HAP-1 (cell line): Measurements from ENCODE around the gene INSRR.
A peak's percentile ranks its signal among the peaks of the same experiment; 100 is the strongest.

Source experiments
- DNase-seq, 2 experiments: peaks; one replicate each; pipeline ENCODE4 v3.0.0-alpha.2; 2016 to 2020; ENCODE audit warnings: low spot score in 2 of 2
- H3K27me3 ChIP-seq: fragments of 250-450 bp; sonication (Bioruptor Pico); 2 replicates; pipeline ENCODE4 v1.5.1; 2020; ENCODE audit warnings: low read depth, mild to moderate bottlenecking, moderate library complexity
- H3K36me3 ChIP-seq: fragments of 250-450 bp; sonication (Bioruptor Pico); replicated peaks from 2 replicates; pipeline ENCODE4 v1.5.1; 2020; ENCODE audit warnings: mild to moderate bottlenecking
- H3K4me1 ChIP-seq: fragments of 250-450 bp; sonication (Bioruptor Pico); 2 replicates; pipeline ENCODE4 v1.5.1; 2020; ENCODE audit warnings: mild to moderate bottlenecking
- H3K4me3 ChIP-seq: fragments of 250-450 bp; sonication (Bioruptor Pico); 2 replicates; pipeline ENCODE4 v1.5.1; 2020; ENCODE audit warnings: mild to moderate bottlenecking, moderate library complexity
- H3K9me3 ChIP-seq: fragments of 250-450 bp; sonication (Bioruptor Pico); 2 replicates; pipeline ENCODE4 v1.5.1; 2020; ENCODE audit warnings: mild to moderate bottlenecking, moderate library complexity
- in situ Hi-C: fragments of 300-500 bp; cut with MboI; formaldehyde crosslinking; loops from 3 replicates; pipeline ENCODE4 v1.14.3; 2020; ENCODE audit warnings: low sequenced_read_pairs, inconsistent platforms, mixed read lengths

The INSRR gene

DNA sequence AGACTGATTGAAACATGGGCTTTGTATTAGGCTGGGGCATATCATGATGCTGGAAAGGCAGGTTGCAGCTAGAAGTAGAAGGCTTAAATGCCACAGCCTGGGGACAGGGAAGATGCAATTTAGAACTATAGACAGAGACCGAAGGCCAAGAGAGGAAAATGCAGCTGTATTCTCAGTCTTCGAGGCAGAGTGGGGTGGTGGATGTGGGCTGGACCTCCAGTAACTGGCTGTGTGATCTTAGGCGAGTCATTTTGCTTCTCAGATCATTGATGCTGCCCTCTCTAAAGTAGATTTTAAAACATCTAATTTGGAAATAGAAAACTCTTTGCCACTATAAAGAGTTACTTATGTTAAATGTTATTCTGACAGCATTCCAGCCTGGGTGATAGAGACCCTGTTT lies 24.6 kb downstream of the INSRR start:
- Histone ChIP-seq H3K4me1 (no peaks in the 10 kb centered on the region), H3K27me3 (peaks cover 37% of the 10 kb centered on the region), H3K36me3 (no peaks in the 10 kb centered on the region), H3K9me3 (no peaks in the 10 kb centered on the region), H3K4me3 (no peak overlapping the region)
- DNase-seq, result no peak
- in situ Hi-C loops, result no loop called here

DNA sequence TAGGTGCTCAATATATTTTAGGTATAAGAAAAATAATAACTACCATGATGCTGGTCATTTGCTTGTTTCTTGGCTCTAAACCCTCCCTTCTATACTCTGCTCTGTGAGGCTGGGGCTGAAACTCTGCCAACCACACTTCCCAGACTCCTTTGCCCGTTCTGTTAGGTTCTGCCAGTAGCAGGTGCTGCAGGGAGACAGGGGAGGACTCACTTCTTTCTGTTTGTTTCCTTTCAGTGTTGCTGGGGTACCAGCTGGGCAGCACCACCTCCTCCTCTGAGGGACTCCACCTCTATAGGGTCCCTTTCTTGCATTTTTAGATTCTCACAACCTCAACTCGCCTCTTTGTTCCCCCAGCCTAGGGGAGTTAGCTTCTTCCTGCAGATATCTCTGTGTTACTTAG lies 25.3 kb downstream of the INSRR start:
- in situ Hi-C loops, result no loop called here
- Histone ChIP-seq H3K36me3 (no peaks in the 10 kb centered on the region), H3K27me3 (peaks cover 37% of the 10 kb centered on the region), H3K4me1 (no peaks in the 10 kb centered on the region), H3K9me3 (no peaks in the 10 kb centered on the region), H3K4me3 (no peak overlapping the region)
- no peak for DNase-seq

DNA sequence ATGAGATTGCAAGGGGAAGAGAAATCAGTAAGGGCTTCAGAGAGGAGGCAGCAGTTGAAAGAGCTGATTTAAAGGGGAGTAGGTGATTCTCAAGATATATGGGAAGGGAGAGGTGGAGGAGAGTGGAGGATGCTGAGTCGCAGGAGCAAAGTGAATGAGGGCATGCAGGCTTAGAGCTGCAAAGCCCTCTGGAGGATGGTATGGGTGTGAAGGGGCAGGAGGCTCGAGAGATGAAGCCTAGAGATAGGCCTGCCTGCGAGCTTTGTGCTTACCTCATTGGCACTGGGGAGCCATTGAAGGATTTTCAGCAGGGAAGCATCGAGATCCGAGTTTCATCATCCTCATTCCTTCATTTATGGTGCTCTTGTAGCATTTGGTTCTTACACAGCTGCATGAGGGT lies 26.5 kb downstream of the INSRR start:
- Histone ChIP-seq H3K27me3 (peaks cover 37% of the 10 kb centered on the region), H3K4me3 (no peak overlapping the region), H3K4me1 (no peaks in the 10 kb centered on the region), H3K9me3 (no peaks in the 10 kb centered on the region), H3K36me3 (no peaks in the 10 kb centered on the region)
- in situ Hi-C loops, result no loop called here
- DNase-seq, result no peak

DNA sequence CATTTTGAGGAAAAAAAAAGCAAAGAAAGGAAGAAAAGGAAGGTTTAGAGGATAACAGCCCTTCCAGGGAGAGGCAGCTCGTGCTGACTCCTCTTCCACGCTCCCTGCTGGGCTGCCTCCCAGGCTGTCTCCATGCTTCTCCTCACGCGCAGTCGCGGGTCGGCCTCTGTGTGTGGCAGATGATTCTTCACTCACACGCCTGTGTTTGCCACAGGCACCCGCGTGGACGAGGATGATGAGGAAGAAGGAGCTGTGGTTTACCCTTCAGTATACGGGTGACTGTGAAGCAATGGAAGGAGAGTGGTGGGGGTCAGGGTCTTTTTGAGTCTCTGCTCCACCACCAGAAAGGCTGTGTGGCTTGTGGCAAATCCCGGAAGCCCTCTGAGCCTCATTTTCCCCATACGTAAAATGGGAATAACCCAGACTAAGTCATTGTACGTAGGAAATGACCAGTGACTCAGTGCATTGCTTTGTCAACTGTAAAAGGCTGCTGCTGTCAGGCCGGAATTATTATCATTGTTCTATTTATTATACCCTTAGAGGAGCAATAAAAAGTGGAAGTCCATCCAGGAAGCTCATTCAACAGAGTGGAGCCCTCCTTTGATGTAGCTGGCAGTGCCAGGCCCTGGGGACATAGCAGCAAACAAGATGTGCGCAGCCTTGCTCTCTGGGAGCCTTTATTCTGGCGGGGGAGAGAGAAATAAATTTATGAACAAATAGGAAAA lies 30.4 kb downstream of the INSRR start:
- Histone ChIP-seq H3K4me1 (no peaks in the 10 kb centered on the region), H3K9me3 (no peaks in the 10 kb centered on the region), H3K36me3 (no peaks in the 10 kb centered on the region)

DNA sequence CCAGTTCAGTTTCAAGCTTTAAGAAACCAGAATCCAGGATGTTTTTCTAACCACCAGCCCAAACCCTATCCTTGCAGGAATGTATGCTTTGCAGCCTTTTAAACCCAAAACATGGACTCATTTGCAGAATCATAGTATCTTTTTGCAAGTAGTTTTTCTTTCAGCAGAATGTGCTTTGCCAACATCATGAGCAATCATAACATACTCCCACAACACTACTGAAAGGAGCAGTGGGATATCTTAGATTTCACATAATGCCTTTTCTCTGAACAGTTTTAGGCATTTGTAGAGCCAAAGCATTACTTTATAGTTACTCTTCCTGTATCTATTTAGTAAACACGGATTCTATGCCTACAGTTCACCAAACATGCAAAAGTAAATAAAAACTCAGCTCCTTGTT lies 32.3 kb downstream of the INSRR start:
- Histone ChIP-seq H3K27me3 (peaks cover 6% of the 10 kb centered on the region; the same call in 1 of the 2 replicates), H3K36me3 (no peaks in the 10 kb centered on the region), H3K4me1 (no peaks in the 10 kb centered on the region), H3K9me3 (no peaks in the 10 kb centered on the region), H3K4me3 (no peak overlapping the region)
- in situ Hi-C loops, result no loop called here
- no peak for DNase-seq

More for the DNA sequence above, 30.4 kb downstream of the INSRR start:
- DNase-seq, result no peak
- in situ Hi-C loops, result no loop called here
- peaks cover 21% of the 10 kb centered on the region for H3K27me3 ChIP-seq
- no peak overlapping the region for H3K4me3 ChIP-seq

DNA sequence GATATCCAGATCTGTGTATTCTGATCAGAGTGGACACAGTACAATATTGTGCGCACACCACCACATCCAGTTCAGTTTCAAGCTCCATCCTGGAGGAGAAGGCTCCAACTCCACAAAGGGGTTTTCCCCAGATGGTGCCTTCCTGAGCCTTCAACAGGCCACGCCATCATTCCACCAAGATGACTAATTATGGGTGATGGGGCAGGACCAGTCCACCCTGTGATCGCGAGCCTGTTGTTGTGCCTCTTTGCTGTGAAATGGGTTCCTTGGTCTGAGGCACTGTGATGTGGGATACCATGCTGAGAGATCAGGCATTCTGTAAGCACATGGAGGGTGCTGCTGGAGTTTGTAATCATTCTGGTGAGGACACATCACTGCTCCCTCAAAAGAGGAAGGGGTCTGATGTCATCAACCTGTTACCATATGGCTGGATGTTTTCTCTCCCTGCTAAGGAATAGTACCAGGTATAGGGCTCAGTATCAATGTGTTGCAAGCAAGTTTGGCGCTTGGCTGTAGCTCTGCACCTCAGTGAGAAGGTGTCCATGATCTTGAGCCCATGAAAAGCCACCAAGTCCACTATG lies 35.6 kb downstream of the INSRR start:
- DNase-seq, result no peak
- in situ Hi-C loops, result no loop called here
- Histone ChIP-seq H3K4me3 (no peak overlapping the region), H3K36me3 (no peaks in the 10 kb centered on the region), H3K4me1 (no peaks in the 10 kb centered on the region), H3K27me3 (no peaks in the 10 kb centered on the region), H3K9me3 (no peaks in the 10 kb centered on the region)

DNA sequence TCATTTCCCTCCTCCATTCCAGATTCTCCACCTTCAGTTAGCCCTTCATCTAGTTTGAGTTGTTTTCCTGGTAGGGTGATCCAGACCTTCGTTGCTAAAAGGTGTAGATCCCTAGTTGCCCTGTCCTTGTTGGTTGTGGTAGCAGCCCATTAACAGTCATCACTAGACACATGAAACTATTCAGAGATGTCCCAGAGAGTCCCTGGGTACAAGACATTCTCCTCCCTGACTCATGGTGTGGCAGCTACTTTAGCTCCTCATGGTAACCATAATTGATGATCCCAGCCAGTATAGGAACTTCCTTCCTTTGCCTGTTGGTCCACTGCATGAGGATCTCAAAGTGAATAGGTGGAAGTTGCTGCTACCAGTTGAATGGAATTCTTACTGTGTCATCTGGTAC lies 36.2 kb downstream of the INSRR start:
- no peaks in the 10 kb centered on the region for H3K27me3 ChIP-seq
- in situ Hi-C loops, result no loop called here
- no peaks in the 10 kb centered on the region for H3K9me3 ChIP-seq
- no peak for DNase-seq
- no peaks in the 10 kb centered on the region for H3K4me1 ChIP-seq
- no peak overlapping the region for H3K4me3 ChIP-seq
- H3K36me3 ChIP-seq, result no peaks in the 10 kb centered on the region

DNA sequence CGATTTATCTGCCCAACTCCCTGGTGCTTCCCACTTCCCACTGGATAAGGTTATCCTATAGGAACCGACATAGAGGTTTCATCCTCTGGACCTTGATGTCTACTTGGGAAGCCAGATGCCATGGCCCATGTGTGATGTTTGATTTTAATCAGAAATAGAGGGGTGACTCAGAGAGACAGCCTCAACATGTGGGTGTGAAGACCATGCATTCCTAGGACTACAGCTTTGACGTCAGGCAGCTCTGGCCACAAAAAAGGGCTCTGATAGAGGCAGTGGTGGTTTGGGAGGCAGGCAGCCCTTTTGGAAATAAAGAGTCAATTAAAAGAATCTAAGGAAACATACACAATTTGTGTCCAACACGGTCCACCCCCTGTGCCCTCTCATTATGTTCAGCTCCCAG lies 37.1 kb downstream of the INSRR start:
- Histone ChIP-seq H3K27me3 (no peaks in the 10 kb centered on the region), H3K36me3 (no peaks in the 10 kb centered on the region), H3K4me3 (no peak overlapping the region), H3K9me3 (no peaks in the 10 kb centered on the region), H3K4me1 (no peaks in the 10 kb centered on the region)
- no peak for DNase-seq
- in situ Hi-C loops, result no loop called here

DNA sequence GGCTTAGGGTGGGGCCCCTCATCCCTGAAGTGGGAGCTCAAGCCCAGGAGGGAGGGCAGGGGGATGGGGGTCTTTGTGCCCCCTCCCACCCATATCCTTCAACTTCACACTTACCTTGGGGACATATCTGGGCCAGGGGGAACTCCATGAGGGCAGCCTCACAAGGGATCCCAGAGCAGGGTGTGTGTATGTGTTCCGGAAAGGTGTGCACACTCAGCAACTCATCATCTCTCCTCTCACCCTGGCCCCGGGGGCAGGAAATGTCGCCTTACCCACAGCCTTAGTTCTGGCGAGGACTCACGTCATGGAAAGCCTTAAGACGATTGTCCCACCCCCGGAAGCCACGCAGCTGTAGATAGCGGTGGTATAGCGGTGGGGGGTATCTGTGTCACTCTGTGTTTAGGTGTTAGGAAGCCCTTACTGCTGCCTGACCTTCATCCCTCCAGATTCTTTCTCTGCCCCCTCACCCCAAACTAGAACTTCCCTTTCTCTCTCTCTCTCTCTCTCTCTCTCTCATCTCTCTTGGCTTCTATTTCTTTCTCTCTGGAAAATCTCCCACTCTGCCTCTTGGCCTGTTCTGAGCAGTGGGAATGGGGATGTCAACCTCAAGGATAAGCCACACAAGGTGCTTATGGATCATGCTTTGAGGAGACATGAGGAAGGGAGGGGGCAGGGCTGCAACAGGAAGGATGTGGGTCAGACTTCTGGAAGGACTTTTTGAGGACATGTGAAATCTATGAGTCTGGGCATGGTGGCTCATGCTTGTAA lies 42.2 kb downstream of the INSRR start, which contains the start of gene SH2D2A:
SH2D2A (minus strand) TSS at position 288 of the 768 bp plus-strand sequence; CDS start at position 148, 140 bp downstream.
- no peaks in the 10 kb centered on the region for H3K27me3 ChIP-seq
- H3K4me1 ChIP-seq, result peaks cover 8% of the 10 kb centered on the region
- no peak for DNase-seq
- H3K36me3 ChIP-seq, result no peaks in the 10 kb centered on the region
- H3K4me3 ChIP-seq, result no peak within 1 kb of the TSS
- in situ Hi-C loops, result no loop called here
- H3K9me3 ChIP-seq, result no peaks in the 10 kb centered on the region

DNA sequence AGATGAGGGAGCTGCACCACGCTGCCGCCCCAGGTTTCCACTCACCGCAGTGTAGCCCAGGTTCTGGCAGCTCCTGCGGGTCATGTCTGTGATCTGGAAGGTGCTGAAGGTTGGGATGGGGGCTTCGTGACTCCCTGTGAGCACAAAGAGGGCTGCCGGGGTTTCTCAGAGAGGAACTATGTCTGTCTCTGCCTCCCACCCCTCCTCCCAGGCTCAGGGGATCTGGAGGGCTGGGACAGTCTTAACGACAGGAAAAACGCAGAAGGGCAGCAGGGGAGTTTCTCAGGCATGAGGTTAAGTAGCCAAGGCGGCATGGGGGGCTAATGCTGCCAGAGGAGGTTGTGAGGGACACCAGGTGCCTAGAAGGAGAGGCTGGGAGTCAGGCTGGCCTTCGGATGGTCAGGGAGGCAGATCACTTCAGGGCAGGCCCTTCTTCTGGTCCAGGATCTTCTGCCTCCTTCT lies 42.9 kb downstream of the INSRR start:
- peaks cover 8% of the 10 kb centered on the region for H3K4me1 ChIP-seq
- no peaks in the 10 kb centered on the region for H3K9me3 ChIP-seq
- DNase-seq, result no peak
- H3K36me3 ChIP-seq, result no peaks in the 10 kb centered on the region
- no peaks in the 10 kb centered on the region for H3K27me3 ChIP-seq
- in situ Hi-C loops, result no loop called here
- no peak overlapping the region for H3K4me3 ChIP-seq

DNA sequence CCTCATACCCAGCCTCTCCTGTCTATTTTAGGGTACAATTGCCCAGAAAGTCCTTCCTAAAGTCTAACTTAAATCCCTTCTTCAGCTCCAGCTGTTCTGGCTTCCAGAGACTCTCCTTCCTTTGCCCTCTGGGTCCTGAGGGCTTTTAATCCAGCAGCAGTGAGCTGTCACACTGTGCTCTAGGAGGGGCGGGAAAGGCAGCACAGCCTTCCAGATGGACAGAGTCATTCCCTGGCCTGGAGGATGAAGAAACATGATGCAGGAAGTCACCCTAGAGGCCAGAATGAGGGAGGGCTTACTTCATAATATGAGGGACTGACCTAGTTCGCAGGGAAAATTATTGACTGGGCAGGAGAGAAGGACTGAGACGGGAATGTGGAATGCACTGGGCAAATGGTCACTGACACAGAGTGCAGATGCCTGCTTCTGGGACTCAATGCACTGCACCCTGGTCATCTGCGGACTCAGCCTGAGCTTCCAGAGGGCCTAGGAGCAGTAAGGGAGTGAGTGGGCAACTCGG lies 43.5 kb downstream of the INSRR start:
- H3K4me3 ChIP-seq, result no peak overlapping the region
- H3K36me3 ChIP-seq, result no peaks in the 10 kb centered on the region
- H3K27me3 ChIP-seq, result no peaks in the 10 kb centered on the region
- no peak for DNase-seq
- H3K4me1 ChIP-seq, result peaks cover 8% of the 10 kb centered on the region
- no peaks in the 10 kb centered on the region for H3K9me3 ChIP-seq
- in situ Hi-C loops, result no loop called here

DNA sequence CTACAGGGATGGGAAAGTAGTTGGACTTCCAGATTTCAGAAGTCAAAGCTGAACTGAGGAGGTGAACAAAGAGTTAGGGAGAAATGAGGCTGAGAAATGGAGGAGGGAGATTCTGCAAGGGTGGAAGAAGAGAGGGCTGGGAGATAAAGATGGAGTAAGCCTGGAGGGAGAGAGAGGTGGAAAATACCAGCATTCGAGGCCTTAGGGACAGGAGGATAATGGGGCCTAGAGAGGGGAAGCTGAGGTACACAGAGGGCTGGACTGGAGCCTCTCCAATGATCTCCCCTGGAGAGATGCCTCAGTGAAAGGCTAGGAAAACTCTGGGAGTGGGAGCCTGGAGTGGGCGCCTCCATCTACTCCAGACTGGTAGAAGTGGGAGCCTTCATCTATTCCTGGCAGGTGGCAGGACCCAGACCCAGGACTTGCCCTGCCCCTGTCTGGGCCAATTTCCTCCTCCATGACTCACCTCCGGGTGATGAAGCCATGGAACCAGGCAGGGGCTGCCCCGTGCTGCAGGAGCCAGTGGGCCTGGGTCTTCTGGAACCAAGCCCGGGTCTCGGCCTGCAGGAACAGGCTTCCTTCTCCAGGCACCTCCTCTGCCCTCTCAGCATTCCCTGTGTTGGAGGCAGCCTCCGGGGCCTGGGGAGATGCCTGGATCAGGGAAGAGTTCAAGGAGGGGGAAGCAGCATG lies 44.2 kb downstream of the INSRR start:
- Histone ChIP-seq H3K9me3 (no peaks in the 10 kb centered on the region), H3K36me3 (no peaks in the 10 kb centered on the region), H3K27me3 (no peaks in the 10 kb centered on the region), H3K4me3 (no peak overlapping the region), H3K4me1 (peaks cover 8% of the 10 kb centered on the region)
- no peak for DNase-seq
- in situ Hi-C loops, result no loop called here

DNA sequence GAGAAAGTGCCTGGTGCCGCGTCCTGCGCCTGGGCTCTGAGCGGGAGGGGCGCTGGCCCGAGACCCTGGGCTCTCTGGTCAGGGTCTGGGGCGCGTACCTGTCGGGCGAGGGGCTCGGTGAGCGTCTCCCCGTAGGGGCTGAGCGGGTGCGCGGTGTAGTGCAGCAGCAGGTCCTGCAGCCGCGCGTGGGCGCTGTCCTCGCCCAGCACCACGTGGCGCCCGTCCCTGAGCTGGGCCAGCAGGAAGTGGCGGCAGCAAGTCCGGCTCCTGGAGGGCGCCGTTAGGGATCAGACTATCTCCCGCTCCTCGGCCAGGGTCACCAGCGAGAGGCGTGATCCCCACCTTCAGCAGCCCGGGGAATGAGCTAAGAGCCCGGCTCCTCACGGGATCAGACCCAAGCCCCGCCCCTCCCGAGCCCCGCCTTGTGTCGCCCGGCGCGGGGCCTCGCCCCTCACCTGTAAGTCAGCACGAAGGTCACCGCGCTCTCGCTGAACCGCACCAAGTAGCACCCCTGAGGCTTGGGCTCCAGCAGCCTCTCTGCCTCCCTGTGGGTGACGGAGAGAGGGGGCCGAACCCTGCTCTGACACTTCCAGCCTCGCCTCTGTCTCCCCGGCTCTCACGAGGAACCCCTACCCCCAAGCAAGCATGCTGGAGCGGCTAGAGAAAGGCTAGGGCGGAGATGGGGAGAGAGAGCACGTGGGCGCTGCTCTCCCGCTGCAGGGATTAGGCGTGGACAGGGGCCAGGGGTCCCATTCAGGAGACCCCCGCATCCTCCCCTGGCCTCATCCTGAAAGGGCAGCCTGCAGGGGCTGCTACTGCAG lies 45.0 kb downstream of the INSRR start:
- Histone ChIP-seq H3K27me3 (no peaks in the 10 kb centered on the region), H3K36me3 (no peaks in the 10 kb centered on the region), H3K4me3 (peak overlapping the region; percentile 18), H3K4me1 (peaks cover 8% of the 10 kb centered on the region), H3K9me3 (no peaks in the 10 kb centered on the region)
- in situ Hi-C loops, result no loop called here
- peak; percentile 9 to 72 for DNase-seq
